ENCODE data around the gene S100A2. TPM values are rescaled to one million over a fixed set of nuclear protein-coding genes. Genes with fewer than 3 reads are reported as not detected.
A peak's percentile ranks its signal among the peaks of the same experiment; 100 is the strongest.

The S100A2 gene
- total RNA-seq, 1 donor from 2014 or later = 71.6 TPM

DNA sequence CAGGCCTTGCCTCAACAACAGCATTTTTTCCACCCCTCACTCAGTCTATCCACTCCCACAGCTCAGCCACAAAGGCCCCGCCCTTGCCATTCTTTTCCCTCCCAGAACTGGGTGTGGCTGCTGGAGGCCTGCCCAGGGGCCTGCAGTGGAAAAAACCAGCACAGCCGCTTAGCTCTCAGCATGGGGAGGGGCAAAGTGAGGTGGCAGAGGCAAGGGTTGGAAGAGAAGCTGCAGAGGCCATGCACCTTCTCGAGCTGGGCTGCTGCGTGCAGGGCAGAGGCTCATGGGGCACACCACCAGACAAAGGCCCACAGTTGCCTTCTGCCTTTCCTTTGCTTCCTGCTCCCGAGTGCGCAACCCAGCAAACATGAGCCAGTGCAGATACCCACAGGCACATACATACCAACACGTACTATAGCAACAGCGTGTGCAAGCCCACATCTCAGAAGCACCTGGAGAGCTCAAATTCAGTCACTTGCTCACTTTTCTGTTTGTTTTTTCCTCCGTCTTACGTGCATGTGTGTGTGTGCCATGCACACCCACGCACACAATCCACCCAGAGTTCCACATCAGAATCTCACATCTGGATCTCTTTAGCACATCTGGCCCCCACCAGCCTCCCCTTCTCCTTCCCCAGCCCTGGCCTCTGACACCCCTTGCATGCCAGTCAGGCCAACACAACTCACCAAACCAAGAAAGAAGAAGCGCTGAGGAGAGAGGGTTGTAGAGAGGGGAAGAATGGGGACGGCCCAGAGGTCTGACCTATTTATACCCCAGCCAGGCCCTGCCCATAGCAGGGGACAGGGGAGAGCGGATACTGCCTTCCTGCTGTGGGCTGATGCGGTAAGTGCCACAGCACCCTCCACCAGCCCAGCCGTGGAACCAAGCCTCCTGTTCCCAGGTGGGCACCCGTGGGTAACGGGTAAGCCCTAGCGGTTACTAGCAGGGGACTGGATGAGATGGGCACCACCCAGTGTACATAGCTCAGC lies 20.3 kb downstream of the S100A2 start, which contains the start of gene S100A4:
Gene S100A4 (minus strand): TSS at position 740 of the 989 bp plus-strand sequence. CDS start 1,012 bp downstream, outside the sequence.
- DNase-seq = peak; percentile 96

DNA sequence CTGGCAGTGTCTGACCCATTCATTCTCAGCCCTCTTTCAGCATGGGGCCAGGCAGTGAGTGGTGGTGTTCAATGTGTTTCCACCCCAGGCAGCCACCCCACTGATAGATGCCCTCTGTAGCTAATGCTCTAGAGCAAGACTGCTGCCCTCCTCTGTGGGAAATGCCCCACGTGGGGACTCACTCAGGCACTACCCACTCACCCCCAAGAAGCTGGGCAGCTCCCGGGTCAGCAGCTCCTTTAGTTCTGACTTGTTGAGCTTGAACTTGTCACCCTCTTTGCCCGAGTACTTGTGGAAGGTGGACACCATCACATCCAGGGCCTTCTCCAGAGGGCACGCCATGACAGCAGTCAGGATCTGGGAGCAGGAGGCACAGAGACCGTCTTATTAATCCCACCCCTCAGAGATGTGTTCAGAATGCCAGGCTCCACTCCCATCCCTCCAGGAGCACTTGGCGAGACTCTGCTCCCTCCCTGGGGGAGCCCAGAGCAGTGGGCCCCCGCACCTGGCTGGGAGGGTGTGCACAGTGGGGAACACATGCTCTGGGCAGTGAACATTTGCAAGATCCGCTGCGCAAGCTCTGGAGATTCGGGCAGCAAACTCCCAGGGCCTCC lies 21.1 kb downstream of the S100A2 start:
- DNase-seq = peak; percentile 70

DNA sequence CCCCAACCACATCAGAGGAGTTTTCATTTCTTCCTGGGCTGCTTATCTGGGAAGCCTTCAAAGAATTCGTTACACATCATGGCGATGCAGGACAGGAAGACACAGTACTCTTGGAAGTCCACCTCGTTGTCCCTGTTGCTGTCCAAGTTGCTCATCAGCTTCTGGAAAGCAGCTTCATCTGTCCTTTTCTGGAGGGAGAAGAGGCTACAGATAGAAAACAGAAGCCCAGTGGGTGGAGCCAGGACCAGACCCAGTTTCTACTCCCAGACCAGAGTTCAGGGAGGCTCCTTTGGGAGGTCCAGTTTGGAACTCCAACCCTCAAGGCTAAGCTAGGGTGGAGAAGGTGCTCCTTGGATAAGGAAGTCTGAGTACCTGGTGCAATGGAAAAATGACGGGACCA lies 21.9 kb downstream of the S100A2 start:
- DNase-seq = no peak

DNA sequence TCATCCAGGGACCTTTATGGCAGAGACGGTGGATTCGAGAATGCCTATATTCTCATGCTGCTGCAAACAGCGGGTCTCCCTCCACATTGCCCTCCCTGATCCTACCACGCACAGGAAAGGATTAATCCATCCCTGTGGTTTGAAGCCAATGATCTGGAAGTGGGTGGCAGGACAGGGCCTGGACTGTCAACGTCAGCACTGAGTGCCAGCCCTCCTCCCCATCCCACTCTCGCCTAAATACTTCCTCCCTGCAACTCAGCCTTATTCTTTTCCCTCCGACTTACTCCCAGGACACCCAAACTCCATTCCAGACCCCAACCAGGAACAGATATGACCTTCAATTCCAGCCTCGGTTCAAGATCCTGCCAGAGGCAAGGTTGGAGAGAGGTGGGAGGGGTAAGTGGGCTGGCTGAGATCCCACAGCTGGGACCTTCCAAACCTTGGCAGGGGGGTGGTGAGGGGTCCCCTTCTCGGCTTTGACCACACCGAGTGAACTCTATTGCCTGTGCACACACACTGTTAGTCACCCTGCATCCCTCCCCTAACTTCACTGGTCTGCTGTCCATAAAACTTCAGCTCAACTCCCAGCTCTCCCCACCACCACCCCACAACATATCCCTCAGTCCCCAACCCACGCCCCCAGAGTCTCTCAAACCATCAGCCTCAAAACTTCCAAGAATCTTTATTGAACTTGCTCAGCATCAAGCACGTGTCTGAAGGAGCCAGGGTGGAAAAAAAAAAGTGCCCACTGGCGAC lies 22.5 kb downstream of the S100A2 start:
- no peak for DNase-seq

DNA sequence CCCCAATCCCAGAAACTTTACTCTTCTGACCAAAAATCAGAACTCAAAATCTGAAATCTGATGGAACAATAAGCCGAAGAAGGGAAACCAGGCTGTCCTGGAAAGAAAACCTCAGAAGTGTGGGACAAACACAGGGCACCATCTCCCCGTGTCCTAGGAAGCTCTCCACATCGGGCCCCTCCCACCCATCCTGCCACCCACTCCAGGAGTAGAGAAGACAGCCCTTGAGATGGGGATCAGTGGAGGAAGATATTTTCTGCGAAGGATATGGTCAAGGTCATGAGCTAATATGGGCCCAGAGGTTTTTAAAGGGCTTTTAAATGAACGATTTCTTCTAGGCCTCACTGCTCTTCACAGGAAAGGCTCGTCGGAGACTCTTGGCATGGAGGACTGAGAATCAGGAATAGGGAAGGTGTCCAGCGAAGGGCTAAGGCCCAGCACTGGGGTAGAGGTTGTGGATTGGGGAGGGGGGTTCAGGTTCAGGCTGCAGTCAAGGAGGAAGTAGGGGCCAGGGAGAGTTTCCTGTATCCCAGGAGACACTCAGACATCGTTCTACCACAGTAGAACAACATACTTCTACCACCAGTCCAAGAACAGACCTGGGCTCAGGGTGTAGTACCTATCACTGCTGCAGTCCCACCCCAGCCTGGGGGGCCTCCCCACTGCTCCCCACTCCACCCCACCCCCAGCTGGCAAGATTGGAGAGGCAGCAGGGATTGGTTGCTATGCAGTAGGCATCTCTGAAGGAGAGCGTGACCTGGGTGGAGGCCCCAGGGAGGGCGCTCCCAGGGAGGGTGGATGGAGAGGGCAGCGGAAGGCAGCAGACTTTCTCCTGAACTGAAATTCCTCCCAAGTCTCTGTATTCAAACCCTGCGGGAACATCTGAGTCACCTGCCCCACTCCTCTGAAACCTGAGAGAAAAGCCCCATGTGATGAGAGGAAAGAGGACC lies 23.7 kb downstream of the S100A2 start:
- no peak for DNase-seq

DNA sequence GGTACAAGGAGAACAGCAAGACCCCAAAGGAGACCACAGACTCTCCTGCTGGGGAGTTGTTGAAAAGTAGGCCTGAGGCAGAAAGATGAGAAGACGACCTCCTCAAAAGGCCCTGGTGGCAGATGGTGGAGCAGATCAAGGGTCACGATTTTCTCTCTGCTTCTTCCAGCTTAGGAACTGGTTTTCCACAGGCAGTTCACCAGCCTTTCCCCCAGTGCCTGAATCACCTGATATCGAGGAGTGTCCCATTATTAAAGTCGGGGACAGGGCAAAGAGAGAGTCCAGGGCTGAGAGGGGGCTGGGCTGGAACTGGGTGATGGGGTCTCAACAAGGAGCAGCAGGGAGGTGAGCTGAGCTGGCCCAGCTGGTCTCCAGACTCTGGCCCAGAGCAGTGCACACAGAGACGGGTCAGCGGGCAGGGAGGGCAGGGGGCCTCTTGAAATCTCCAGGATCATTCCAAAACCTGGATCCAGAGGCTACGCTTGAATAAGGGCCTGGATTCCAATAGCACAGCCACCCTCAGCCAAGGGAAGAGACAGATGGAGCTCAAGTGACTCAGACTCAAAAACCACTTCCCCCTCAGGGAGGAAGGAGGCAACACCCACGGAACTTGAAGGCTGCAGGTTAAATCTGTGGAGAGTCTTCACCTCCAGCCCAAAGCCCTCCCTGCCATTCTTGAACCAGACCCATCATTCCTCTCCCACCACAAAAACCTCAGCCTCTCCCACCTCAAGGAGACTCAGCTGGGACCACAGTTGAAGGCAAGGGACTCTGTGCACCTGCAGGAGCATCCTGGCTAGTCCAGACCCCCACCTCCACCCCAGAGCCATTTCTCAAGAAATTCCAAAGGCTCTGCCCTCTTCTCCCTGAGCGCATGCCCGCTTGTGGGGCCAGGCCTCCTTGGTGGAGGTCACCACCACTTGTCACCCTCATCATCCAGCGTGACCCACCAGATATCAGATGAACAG lies 25.0 kb downstream of the S100A2 start, which contains the start of gene S100A5:
Gene S100A5 (minus strand): TSS at position 541 of the 968 bp plus-strand sequence. CDS start 743 bp downstream, outside the sequence.
- DNase-seq = no peak

DNA sequence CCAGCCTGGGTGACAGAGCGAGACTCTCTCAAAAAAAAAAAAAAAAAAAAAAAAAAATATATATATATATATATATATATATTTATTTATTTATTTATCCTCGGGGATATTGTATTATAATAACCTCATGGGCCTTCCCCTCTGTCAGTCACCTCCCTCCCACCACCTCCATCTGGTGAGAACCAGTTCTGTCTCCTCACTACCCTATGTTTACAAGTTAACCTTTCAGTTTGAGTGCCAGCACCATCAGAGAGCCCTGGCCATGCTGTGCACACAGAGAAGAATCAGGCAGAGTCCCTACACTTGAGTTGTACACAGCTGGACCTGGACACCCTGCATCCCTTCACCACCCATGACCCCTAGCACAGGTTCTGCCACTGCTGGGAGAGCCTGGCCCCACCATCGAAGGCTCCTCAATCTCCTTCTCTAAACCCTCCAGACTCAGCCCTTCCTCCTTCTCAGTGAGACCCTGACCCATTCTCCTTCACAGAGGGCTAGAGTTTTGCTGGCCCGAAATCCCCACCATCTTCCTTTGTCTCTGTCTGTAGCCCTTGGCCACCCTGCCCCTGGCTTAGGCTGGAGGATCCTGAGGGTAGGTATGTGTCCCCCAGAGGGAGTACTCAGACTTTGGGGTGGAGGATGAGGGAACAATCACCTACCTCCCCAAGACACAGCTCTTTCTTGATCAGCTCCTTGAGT lies 26.1 kb downstream of the S100A2 start:
- no peak for DNase-seq

DNA sequence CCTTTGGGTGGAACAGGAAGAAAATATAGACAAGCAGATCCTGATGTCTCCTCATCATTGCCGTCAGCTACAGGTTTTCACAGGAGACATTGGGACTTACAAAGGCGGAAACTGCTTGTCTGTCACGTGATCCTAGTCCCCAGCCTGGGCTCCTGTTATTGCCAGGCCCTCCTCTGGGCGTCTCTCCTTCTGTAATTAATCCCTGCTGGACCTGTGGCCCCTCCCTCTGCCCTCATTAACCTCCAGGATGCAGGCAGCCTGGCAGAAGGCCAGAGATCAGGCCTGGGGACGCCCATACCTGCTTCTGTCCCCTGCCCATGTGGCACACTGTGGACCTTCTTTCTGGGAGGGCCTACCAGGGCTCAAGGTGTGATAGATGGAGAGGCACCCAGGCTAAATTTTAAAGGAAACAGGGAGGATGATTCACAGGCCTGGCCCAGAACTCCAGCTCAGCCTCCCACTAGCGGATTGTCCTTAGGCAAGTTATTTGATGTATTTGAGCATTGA lies 27.3 kb downstream of the S100A2 start:
- no peak for DNase-seq

DNA sequence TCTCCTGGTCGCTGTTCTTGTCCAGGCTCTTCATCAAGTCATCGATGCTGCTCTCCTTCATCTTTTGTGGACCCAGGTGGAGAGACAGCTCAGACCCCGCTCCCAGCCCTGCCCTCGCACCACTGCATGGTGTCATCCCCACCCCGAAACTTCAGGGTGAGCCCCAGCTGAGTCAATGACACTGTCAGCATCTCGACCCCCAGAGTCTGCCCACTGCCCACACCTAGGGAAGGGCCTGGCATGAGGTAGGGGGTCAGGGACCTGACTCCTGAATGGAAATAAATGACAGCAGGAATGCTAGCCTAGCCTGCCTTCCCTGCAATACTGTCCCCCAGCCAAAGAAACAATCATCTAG lies 28.3 kb downstream of the S100A2 start:
- DNase-seq = no peak

DNA sequence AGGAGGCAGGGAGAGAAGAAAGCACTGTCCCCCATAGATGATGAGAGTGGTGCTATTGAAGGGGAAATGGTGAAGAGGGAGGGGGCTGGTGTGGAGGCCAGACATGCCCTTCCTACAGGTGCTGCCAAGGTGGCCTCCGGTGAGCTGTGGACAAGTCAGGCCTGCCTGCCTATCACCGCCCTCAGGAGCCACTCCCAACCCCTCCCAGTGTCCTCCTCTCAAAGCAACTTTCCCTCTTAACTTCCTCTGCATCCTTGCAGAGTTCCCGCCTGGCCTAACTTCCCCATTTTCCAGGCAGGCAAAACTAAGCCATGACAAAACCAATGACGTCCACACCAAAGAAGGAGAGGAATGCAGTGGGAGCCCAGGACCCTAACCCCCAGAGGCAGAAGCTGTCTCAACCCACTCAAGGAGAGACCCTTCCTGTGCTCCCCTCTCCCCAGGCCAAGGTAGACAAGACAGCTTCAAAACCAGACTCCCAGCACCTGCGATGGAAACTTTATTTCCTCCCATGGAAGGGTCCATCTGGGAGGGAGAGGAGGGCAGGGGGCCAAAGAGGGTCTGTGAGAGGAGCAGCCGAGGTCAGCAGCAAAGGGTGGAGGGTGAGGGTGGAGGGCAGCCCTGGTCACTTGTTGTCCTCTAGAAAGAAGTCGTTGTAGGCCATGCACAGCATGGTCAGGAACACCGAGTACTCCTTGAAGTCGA lies 28.8 kb downstream of the S100A2 start:
- DNase-seq = no peak

DNA sequence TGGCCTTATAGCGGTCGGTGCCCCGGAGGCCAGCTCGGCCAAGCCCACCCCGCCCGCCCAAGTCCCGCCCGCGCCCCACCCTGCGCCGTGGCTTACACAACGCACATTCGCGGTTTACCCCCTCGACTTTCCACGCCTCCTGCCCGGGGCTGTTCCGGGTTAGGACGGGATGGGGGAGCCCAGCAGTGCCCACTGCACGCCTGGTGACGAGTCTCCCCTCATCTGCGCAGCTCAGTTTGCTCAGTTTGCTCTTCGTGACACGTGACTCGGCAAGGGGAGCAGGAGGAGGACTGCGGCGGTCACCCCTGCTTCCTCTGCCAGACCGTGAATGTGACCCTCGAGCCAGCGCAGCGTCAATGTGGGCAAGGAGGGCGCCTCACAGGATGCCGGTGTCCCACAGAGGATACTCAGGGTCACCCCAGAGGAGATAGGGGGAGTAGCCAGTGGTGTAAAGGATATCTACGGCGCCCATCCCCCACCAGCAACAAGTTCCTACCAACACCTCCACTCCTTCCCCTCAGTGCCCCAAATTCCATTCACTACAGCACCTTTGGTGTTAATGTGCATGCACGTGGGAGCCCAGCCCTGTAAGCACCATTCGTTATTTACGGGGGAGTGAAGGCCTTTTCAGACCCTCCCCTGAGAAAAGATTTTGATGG lies 29.5 kb downstream of the S100A2 start:
- DNase-seq = peak; percentile 83

DNA sequence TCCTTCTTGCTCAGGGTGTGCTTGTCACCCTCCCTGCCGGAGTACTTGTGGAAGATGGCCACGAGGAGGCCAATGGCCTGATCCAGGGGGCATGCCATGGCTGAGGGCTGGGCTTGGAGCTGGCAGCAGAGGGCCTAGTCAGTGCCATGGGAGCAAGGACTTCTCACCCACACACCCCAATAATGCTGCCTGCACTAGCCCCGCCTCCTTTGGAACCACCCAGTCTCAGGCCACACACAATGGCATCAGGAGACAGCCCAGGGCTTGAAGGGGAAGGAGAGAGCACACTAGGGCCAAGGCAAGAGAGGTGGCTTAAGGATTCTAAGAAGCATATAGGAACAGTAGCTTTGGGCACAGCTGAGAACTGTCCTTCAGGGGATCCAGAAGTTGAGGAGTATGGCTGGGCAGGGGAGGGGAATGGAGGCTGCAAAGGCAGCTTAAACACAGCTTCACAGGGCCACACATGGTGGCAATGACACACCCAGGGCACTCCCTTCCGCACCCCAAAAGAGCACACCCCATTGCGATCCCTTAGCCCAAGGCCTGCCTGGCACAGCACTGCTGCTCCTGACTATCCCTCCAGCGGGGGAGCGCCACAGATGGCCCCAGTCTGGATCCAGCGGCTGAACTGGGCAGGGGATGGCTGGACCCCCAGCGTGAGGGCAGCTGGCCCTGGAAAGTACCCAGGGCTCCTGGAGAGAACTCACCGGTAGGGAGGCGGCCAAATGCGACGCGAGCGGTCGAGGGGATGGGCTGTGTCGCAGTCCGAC lies 30.2 kb downstream of the S100A2 start, which contains the start of gene S100A6:
Gene S100A6 (minus strand): TSS at position 750 of the 770 bp plus-strand sequence. CDS start 652 bp downstream, at position 98.
- DNase-seq = no peak

DNA sequence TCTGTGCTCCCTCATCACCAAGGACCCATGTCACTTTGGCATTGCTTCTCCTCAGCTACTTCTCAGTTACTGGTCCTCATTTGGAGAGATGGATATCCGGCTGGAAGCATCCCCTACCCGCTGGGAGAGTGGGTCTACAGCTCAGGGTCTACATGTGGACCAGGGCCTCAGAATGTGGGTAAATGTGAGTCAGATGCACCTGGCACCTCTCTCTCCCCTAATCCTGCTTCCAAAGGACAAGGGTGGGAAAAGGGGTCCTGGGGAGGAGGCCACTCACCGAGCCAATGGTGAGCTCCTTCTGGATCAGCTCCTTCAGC lies 30.8 kb downstream of the S100A2 start:
- DNase-seq = no peak

DNA sequence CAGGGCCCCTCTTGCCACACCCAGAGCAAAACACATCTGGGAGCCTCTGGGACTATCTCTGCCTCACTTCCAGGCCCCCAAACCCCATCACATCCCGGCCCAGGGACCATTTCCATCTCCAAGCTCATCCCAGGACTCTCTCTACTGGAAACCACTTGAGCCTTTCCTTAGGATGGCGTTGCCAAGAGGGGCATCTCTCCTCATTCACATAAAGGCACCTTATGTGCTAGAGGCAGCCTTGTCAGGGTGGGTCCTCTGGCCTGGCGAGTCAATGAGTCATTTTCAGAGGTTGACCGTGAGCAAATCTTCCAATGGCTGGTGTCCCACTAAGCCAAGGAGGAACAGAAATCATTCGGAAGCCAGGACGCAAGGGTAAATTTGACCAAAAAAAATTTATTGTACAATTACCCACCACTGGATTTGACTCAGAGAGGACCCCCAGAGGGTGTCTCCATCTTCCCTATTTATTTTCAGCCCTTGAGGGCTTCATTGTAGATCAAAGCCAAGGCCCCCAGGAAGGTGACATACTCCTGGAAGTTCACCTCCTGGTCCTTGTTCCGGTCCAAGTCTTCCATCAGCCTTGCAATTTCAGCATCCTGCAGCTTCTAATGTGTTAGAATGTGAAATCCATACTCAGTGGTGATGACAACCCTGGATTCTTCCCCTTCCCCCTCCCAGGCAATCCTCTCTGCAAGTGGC lies 31.3 kb downstream of the S100A2 start:
- DNase-seq = no peak

DNA sequence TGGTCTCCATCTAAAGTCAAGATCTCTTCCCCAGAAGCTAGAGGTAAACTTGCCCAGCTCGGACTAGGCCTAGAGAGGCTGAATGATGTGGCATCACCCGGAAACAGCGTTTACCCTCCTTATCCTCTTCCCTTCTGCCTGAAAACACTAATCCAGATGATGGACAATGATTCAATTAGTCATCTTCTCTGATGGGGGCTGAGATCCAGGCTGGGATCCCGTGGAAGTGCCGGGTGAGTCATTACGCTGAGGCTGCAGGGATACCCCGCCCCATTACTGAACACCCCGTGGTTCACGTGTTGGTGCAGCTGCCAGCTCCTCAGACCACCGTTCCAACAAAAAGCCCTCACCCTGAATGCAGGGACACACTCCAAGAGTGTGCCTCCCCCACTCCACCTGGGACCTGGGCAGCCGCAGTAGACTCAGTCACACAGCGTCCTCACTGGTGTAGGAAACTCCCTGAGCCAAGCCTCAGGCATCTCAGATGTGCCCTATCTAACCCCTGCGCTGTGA lies 31.9 kb downstream of the S100A2 start:
- no peak for DNase-seq
